ENCODE results near the gene SMTN. TPM values are rescaled to one million over a fixed set of nuclear protein-coding genes. Genes with fewer than 3 reads are reported as not detected.
"Not testable (repeated sequence)": the region's sequence is repeated elsewhere in the genome, so short reads cannot be mapped to it uniquely, and the experiment has no call there.

The SMTN gene
- total RNA-seq, 1 donor from 2014 or later = 147 TPM

GRCh38 chr22:31073125-31073524 is 8.0 kb upstream of the SMTN start:
- DNase-seq = not testable (repeated sequence)

GRCh38 chr22:31073545-31074145 is 7.5 kb upstream of the SMTN start:
- DNase-seq = not testable (repeated sequence)

- DNase-seq = peak; percentile 93
These were observed 5.2 kb upstream of the SMTN start for GRCh38 chr22:31075961-31076360.

GRCh38 chr22:31077681-31078080 is 3.4 kb upstream of the SMTN start:
- no peak for DNase-seq

GRCh38 chr22:31078389-31078788 is 2.7 kb upstream of the SMTN start:
- DNase-seq = not testable (repeated sequence)

GRCh38 chr22:31079095-31079642 is 1.9 kb upstream of the SMTN start:
- no peak for DNase-seq

GRCh38 chr22:31080164-31080847 is 812 bp upstream of the SMTN start:
- DNase-seq = peak; percentile 40

GRCh38 chr22:31081963-31082605 is 966 bp downstream of the SMTN start:
- DNase-seq = no peak

GRCh38 chr22:31082606-31083376 is 1.7 kb downstream of the SMTN start:
- no peak for DNase-seq

- DNase-seq = no peak
These were observed 2.3 kb downstream of the SMTN start for GRCh38 chr22:31083377-31083768.

- no peak for DNase-seq
These were observed 3.0 kb downstream of the SMTN start for GRCh38 chr22:31083923-31084810.

GRCh38 chr22:31084811-31085492 is 3.8 kb downstream of the SMTN start:
- peak; percentile 93 for DNase-seq

- no peak for DNase-seq
These were observed 4.3 kb downstream of the SMTN start for GRCh38 chr22:31085493-31085824.

- DNase-seq = no peak
These were observed 4.8 kb downstream of the SMTN start for GRCh38 chr22:31085928-31086327.

- no peak for DNase-seq
These were observed 5.7 kb downstream of the SMTN start for GRCh38 chr22:31086703-31087330.

- DNase-seq = no peak
These were observed 6.7 kb downstream of the SMTN start for GRCh38 chr22:31087744-31088215.

GRCh38 chr22:31088233-31088986 is 7.3 kb downstream of the SMTN start:
- no peak for DNase-seq

GRCh38 chr22:31089160-31090100 is 8.3 kb downstream of the SMTN start:
- DNase-seq = peak; percentile 61
